ENCODE measurements around the gene TMEM91.

TMEM91 gene

GRCh38 chr19:41403181-41403970, 27.0 kb downstream of the TMEM91 start:
- no peak for TF ChIP-seq CTCF (IDR thresholded peaks at IDR 0.05)

- no peak for TF ChIP-seq CTCF (IDR thresholded peaks at IDR 0.05)
Observed at GRCh38 chr19:41405776-41406175, 29.4 kb downstream of the TMEM91 start.

- no peak for TF ChIP-seq CTCF (IDR thresholded peaks at IDR 0.05)
Observed at GRCh38 chr19:41407271-41407670, 30.9 kb downstream of the TMEM91 start.

GRCh38 chr19:41408256-41408655, 31.9 kb downstream of the TMEM91 start:
- no peak for TF ChIP-seq CTCF (IDR thresholded peaks at IDR 0.05)

- TF ChIP-seq CTCF (IDR thresholded peaks at IDR 0.05) = no peak
Observed at GRCh38 chr19:41409288-41409687, 33.0 kb downstream of the TMEM91 start.

GRCh38 chr19:41410336-41411054, 34.2 kb downstream of the TMEM91 start:
- no peak for TF ChIP-seq CTCF (IDR thresholded peaks at IDR 0.05)

GRCh38 chr19:41411100-41411967, 35.0 kb downstream of the TMEM91 start:
- no peak for TF ChIP-seq CTCF (IDR thresholded peaks at IDR 0.05)
